GM18499 (cell line): ENCODE results near the gene AUTS2.

Experiments
- ATAC-seq: cut with Tn5 transposase; IDR thresholded peaks from one replicate; pipeline ENCODE4 v1.9.1; 2021; ENCODE audit warnings: moderate number of reproducible peaks; ENCODE audit not compliant: insufficient read depth, unreplicated experiment

AUTS2 gene

GRCh38 chr7:70299472-70299807 is 701.2 kb downstream of the AUTS2 start:
- ATAC-seq: no peak

- no peak for ATAC-seq
Measured at GRCh38 chr7:70301673-70302185, 703.5 kb downstream of the AUTS2 start.

- no peak for ATAC-seq
Measured at GRCh38 chr7:70303309-70303708, 705.0 kb downstream of the AUTS2 start.

- ATAC-seq: no peak
Measured at GRCh38 chr7:70303780-70304179, 705.5 kb downstream of the AUTS2 start.

- ATAC-seq: no peak
Measured at GRCh38 chr7:70306173-70306572, 707.9 kb downstream of the AUTS2 start.

GRCh38 chr7:70307544-70308106 is 709.4 kb downstream of the AUTS2 start:
- ATAC-seq: no peak

- no peak for ATAC-seq
Measured at GRCh38 chr7:70312336-70312735, 714.1 kb downstream of the AUTS2 start.

- ATAC-seq: no peak
Measured at GRCh38 chr7:70313271-70313670, 715.0 kb downstream of the AUTS2 start.

- ATAC-seq: no peak
Measured at GRCh38 chr7:70313687-70314086, 715.4 kb downstream of the AUTS2 start.

- no peak for ATAC-seq
Measured at GRCh38 chr7:70314221-70314620, 715.9 kb downstream of the AUTS2 start.

- no peak for ATAC-seq
Measured at GRCh38 chr7:70316745-70317144, 718.5 kb downstream of the AUTS2 start.

- no peak for ATAC-seq
Measured at GRCh38 chr7:70317356-70317755, 719.1 kb downstream of the AUTS2 start.

- ATAC-seq: no peak
Measured at GRCh38 chr7:70318511-70318910, 720.2 kb downstream of the AUTS2 start.

- no peak for ATAC-seq
Measured at GRCh38 chr7:70319057-70319456, 720.8 kb downstream of the AUTS2 start.

- ATAC-seq: no peak
Measured at GRCh38 chr7:70321016-70321590, 722.8 kb downstream of the AUTS2 start.

- no peak for ATAC-seq
Measured at GRCh38 chr7:70322856-70323255, 724.6 kb downstream of the AUTS2 start.

- no peak for ATAC-seq
Measured at GRCh38 chr7:70325509-70326101, 727.3 kb downstream of the AUTS2 start.

GRCh38 chr7:70334295-70334694 is 736.0 kb downstream of the AUTS2 start:
- no peak for ATAC-seq

- ATAC-seq: no peak
Measured at GRCh38 chr7:70334871-70335270, 736.6 kb downstream of the AUTS2 start.

GRCh38 chr7:70336536-70336935 is 738.3 kb downstream of the AUTS2 start:
- no peak for ATAC-seq

GRCh38 chr7:70338015-70338414 is 739.7 kb downstream of the AUTS2 start:
- ATAC-seq: no peak

- ATAC-seq: no peak
Measured at GRCh38 chr7:70340236-70340635, 742.0 kb downstream of the AUTS2 start.
